ENCODE results near the gene CARNS1. TPM values are rescaled to one million over a fixed set of nuclear protein-coding genes. Genes with fewer than 3 reads are reported as not detected.
A peak's percentile ranks its signal among the peaks of the same experiment; 100 is the strongest.

Gene CARNS1
- total RNA-seq, 4 donors from 2014 or later, result 0.09 to 0.76 (median 0.25) TPM

GRCh38 chr11:67373648-67374570, 41.6 kb upstream of the CARNS1 start:
- Histone ChIP-seq H3K4me1 (peaks cover 42 to 72% (median 50%) of the 10 kb centered on the region in 3 donors), H3K9me3 (no peaks in the 10 kb centered on the region), H3K27ac (peak overlapping the region; percentile 82 to 98 (median 92)), H3K36me3 (no peaks in the 10 kb centered on the region), H3K4me3 (peak overlapping the region; percentile 57 to 98 (median 75)), H3K27me3 (peaks cover 0 to 11% (median 0%) of the 10 kb centered on the region in 4 donors)
- intact Hi-C loops (cut with DNase I), result no loop called here
- TF ChIP-seq POLR2A (IDR thresholded peaks at IDR 0.05) (no peak), CTCF (IDR thresholded peaks at IDR 0.05) (peak; percentile 23 to 60 (median 54))
- 0 to 4% methylated on average over 11 to 20 of the region's 40 CpGs for WGBS, 2 donors
- DNase-seq, result no peak

GRCh38 chr11:67374571-67375281, 40.8 kb upstream of the CARNS1 start:
- Histone ChIP-seq H3K4me3 (peak overlapping the region in 3 of 4 donors; percentile 57 to 98 (median 85)), H3K27me3 (peaks cover 0 to 11% (median 0%) of the 10 kb centered on the region in 4 donors), H3K36me3 (no peaks in the 10 kb centered on the region), H3K4me1 (peaks cover 47 to 72% (median 58%) of the 10 kb centered on the region in 3 donors), H3K27ac (peak overlapping the region; percentile 82 to 98 (median 92)), H3K9me3 (no peaks in the 10 kb centered on the region)
- intact Hi-C loops (cut with DNase I), result no loop called here
- WGBS, 2 donors, result 10 to 80% methylated on average over 1 to 4 of the region's 9 CpGs
- TF ChIP-seq CTCF (IDR thresholded peaks at IDR 0.05), result no peak
- no peak for TF ChIP-seq POLR2A (IDR thresholded peaks at IDR 0.05)
- DNase-seq, result no peak

- H3K4me3 ChIP-seq, result no peak overlapping the region
- intact Hi-C loops (cut with DNase I), result no loop called here
- DNase-seq, result no peak
- no peaks in the 10 kb centered on the region for H3K9me3 ChIP-seq
- H3K36me3 ChIP-seq, result no peaks in the 10 kb centered on the region
- TF ChIP-seq CTCF (IDR thresholded peaks at IDR 0.05) (no peak), POLR2A (IDR thresholded peaks at IDR 0.05) (no peak)
- peak overlapping the region in 1 of 4 donors; percentile 9 for H3K27ac ChIP-seq
- WGBS, 2 donors, result 51 to 68% methylated on average over 7 to 10 of the region's 15 CpGs
- H3K4me1 ChIP-seq, result peaks cover 47 to 71% (median 52%) of the 10 kb centered on the region in 3 donors
- peaks cover 0 to 11% (median 0%) of the 10 kb centered on the region in 4 donors for H3K27me3 ChIP-seq
Measured at GRCh38 chr11:67375320-67376055, 40.0 kb upstream of the CARNS1 start.

GRCh38 chr11:67376063-67376820, 39.2 kb upstream of the CARNS1 start:
- Histone ChIP-seq H3K27me3 (peaks cover 0 to 11% (median 0%) of the 10 kb centered on the region in 4 donors), H3K9me3 (no peaks in the 10 kb centered on the region), H3K27ac (no peak overlapping the region), H3K4me1 (peaks cover 45 to 71% (median 45%) of the 10 kb centered on the region in 3 donors), H3K4me3 (no peak overlapping the region), H3K36me3 (no peaks in the 10 kb centered on the region)
- TF ChIP-seq CTCF (IDR thresholded peaks at IDR 0.05) (no peak), POLR2A (IDR thresholded peaks at IDR 0.05) (no peak)
- intact Hi-C loops (cut with DNase I), result no loop called here
- DNase-seq, result no peak
- WGBS, 2 donors, result 70 to 79% methylated on average over 4 to 6 of the region's 7 CpGs

Measured in esophagus squamous epithelium (tissue), 5 donors.